Activated CD4-positive, alpha-beta T cell treated with anti-CD3 and anti-CD28 coated beads for 24 hours (primary cell): Measurements from ENCODE around the gene MRC2.

Experiments used
- DNase-seq, 2 donors: peaks; one replicate each; pipeline ENCODE4 v3.0.0-alpha.2; 2020; ENCODE audit warnings: low read depth in 2 of 2

MRC2 gene

DNA sequence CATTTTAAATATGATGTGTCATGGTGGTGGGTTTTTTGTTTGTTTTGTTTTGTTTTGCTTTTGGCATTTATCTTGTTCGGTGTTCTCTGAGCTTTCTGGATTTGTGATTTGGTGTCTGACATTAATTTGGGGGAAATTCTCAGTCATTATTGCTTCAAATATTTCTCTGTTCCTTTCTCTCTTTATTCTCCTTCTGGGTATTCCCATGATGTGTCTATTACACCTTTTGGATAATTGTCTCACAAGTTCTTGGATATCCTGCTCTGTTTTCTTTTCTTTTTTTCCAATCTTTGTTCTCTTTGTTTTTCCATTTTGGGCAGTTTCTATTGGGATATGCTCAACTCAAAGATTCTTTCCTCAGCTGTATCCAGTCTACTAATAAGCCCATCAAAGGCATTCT lies 92.1 kb downstream of the MRC2 start:
- no peak for DNase-seq

DNA sequence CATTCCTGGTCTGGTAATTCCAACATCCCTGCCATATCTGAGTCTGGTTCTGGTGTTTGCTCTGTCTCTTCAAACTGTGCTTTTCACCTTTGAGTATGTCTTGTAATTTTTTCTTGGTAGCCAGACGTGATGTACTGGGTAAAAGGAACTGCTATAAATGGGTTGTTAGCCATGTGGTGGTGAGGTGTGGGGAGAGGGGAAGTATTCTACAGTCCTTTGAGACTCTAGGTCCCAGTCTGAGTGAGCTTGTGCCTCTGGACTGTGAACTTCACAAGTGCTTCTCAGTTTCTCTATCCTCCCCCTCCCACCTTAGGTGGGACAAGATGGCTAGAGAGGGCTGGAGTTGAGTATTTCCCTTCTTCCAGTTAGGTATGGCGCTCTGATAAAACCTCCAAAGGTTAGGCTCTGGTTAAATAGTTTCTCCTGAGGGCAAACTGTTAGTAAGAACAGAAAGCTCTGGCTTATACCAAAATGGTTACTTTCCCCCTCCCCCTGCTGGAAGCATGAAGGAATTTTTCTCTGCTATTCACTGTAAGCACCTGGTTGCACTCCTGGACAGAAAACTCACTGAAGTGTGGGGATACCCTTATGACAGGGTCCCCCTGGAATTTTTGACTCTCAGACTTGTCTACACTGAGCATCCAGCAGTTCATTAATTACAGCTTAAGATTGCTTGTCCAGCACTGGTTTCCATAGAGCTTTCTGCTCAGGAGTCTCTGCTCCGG lies 92.8 kb downstream of the MRC2 start:
- DNase-seq, result no peak

DNA sequence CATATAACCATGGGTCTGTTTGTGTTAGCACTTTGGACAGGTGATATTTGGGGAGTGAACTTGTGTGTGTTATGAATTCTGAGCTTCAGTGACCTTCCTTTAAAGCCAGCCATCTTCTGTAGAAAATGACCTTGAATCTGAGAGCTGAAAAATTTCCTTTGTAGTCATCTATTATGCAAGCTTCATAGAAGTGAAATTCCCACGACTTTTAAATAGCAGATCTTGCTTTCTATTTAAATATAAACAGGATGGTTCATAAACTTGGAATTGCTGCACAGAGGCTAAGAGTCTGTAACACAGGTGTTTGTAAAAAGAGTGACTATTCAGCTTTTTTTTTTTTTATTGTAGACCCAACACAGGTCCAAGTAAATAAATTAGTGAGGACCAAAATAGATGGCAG lies 95.2 kb downstream of the MRC2 start:
- DNase-seq, result no peak

DNA sequence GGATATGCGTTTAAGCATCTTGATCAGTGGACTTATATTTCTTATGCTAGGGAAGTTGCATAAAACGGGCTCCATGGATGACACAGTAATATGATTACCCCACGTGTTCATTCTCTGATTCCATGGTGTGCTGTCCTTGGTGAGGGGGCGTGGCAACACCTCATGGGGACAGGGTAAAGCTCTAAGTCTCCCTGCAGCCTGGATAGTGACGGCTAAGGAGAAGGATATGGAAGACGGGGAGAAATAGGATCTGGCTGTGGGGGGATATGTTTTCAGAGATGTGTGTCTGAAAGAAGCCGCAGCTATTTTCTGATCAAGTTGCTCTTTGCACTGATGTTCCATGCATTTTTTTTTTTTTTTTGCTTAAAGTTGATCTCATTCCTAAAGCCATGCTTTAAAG lies 96.4 kb downstream of the MRC2 start:
- DNase-seq, result no peak

DNA sequence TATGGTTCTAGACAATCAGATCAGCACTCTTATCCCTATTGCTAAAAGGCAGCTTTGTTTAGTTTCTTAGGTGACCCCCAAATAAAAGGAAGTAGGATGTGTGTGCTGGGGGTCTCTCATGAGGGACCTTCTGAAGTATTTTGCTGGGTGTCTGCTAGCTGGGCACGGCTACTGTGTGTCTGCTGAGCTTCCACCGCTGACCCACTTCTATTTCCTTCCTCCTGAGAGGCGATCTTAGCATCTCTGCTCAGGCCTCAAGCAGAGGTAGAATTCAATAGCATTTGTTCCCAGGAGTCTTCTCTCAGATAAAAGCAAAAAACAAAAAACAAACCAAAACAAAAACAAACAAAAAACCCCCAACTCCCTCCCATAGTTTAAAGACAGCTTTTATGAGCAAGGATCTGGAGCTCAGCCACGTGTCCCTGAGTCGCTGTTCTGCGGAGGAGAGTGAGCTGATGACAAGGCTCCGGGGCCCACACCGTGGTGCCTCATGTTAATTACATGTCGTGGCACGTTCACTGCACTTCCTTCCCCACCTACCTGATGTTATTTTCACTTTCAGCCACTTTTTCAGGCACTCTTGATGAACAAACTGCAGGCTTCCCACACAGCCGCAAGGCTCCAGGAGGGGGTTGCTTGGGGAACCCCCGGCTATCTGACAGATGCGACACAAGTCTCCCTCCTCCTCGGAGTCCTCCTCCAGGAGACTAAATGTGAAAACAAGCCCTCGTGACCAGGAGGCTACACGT lies 97.1 kb downstream of the MRC2 start:
- DNase-seq, result peak; percentile 68 to 72

DNA sequence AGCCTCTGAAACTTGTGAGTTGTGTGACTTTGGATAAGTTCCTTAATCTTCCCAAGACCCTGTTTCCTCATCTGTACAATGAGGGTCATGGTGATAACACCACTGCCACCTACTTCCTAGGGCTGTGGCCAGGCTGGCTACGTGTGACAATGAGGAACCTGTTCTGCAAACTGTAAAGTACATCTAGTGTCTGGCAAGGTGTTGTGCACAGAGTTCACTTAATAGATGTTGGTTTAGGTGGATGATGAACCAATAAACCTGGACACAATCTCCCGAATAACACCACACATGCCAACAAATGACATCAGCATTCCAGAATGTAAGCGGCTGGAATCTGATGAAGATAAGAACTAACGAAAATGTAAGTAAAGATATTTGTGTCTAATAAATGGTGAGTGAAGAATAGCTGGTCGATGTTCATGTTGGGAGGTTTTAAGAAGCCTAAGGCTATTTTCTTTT lies 98.3 kb downstream of the MRC2 start:
- DNase-seq, result no peak

DNA sequence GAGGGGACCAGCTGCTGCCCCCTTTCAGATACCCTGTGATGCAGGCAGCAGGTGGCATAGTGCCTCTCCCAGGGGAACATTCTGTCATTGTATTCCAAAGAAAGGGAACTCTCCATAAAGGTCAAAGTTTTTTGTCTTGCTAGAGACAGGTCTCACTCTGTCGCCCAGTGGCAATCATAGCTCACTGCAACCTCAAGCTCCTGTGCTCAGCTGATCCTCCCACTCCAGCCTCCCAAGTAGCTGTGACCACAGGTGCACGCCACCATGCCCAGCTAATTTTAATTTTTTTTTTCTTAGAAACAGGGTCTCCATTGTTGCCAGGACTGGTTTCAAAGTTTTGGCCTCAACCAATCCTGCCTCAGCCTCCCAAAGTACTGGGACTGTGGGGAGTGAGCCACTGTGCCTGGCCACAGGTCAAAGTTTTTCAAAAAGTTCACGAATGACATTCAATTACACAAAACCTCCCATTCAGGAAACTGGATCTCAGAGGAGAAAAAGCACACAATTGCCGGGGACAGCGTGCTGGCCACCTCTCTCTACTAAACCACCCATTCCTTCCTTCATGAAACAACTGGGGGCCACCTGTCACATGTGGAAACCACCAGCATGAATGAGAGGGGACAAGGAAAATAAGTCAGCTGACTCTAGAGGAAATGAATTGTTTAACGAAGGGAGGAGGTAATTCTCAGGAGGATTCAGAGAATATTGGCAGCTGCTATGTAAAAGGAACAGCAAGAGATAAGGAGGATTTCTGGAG lies 100.6 kb downstream of the MRC2 start:
- DNase-seq, result no peak

DNA sequence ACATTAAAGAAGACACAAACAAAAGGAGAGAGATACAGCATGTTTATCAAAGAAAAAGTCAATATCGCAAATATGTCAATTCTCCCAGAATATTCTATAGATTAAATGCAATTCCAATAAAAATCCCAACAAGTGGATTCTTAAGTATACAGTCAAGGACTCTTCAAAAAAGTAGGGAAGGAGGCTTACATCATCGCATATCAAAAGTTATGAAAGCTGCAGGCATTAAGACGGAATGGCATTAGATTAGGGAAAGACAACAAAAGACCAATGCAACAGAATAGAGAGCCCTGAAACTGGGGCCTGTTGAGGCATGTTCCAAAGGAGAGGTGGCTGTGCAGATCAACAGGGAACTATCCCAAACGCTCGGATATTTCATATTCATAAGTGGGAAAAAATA lies 104.7 kb downstream of the MRC2 start:
- no peak for DNase-seq

DNA sequence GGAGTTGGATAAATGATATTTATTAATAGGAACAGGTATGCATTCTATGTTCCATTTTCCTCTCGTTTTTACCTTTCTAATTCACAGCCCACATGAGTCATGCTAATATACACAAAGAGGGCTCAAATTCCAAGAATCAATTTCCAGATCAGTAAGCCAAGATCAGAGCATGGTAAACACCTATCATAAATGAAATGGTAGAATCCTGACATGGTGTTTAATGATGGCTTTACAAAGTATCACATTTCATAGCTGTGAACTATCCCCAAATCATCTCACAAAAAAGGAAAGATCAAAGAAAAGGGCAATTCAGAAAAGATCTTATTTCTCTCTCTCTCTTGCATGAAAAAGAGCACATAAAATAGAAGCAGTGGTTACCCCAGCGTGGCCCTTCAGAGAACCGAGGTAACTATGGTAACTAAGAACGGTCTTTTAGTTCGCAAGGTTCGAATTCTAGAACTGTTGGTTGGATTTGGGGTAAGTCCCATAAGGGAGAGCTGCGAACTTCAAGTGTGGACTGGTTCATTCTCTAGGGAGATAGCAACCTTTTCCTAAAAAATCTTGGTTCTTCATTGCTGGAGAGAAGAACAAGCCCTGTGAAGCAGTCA lies 107.7 kb downstream of the MRC2 start:
- no peak for DNase-seq

DNA sequence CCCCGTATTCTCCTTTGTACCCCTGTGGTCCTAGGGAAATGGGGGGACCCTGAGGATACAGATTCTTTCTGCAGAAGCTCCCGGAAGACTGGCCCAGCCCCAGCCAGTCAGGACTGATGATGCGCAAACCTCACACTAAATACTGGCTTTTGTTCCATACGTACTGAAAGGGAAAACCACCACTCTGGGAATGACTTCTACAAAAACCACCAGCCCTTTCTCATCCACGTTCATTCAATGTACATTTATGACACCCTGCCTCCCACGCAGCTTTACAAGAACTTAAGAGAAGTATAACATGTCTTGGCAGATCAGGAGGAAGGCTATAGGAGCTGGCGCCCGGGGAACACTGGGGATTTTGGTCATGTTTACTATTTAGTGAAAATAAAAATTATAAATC lies 110.0 kb downstream of the MRC2 start:
- peak; percentile 17 to 22 for DNase-seq

DNA sequence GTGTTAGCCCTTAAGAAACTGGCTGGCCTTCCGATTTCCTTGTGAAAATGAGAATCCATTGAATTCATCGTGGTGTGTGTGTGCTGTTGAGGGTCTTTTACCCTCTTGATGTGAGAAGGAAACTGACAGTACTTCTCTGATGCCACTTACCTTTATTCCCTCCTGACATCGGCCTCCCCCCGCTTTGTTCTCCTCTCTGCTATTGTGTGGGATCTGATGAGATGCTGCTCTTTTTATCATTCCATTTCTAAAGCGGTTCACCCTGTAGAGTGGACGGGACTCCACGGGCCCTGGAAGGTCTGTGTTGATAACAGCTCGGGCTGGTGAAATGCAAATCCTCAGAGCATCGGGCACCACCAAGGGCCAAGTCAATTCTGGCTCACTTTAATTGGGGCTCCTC lies 110.8 kb downstream of the MRC2 start:
- no peak for DNase-seq

DNA sequence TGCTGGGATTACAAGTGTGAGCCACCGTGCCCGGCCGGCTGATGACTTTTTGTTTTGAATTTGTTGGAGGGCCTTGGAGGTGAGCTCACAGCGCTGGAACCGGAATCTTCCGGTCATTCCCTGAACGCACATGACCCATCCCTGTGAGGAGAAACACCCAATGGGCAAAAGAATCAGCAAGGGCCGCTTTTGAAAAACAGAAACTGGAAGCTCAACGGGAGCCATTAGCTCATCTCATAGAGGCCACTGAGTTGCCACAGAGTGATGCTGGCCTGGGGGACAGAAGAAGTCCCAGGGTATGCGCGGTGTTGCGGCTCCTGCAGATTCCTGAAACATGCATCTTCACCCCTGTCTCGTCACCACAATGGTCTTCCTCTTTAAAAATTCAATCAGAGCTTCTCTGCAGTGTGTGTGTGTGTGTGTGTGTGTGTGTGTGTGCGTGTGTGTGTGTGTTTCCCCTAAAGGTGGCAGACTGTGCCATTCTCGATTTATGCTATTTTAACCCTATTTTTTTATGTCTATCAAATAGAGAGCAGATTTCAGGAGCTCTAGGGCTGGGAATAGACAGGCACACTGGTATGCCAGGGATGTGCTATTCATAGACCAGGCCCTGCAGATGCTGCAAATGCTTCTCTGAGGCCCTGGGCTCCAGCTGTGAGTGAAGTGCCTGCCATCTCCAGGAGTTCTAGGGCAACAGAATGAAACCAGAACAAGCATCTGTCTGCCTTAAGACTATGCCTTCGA lies 112.3 kb downstream of the MRC2 start:
- no peak for DNase-seq

DNA sequence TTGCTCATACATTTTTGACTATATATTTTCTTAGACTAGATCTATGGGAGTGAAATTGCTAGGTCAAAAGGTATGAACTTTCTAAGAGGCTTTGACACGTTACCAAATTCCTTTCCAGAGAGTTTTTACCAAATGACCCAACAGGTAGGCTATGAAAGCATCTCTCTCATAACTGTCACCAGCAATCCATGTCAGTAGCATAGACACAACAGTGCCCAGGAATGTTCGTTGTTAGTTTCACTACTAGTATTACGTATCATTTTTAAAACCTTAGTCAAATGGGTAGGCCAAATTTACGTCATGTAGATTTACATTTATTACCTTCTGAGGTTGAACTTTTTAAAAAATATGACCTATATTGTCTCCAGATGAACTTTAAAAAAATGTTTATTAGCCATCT lies 113.8 kb downstream of the MRC2 start:
- no peak for DNase-seq
